ENCODE results near the gene FAM163B. TPM values are rescaled to one million over a fixed set of nuclear protein-coding genes. Genes with fewer than 3 reads are reported as not detected.

Gene FAM163B
- total RNA-seq, 4 donors from 2014 or later: 0.64 TPM; not detected in 3

DNA sequence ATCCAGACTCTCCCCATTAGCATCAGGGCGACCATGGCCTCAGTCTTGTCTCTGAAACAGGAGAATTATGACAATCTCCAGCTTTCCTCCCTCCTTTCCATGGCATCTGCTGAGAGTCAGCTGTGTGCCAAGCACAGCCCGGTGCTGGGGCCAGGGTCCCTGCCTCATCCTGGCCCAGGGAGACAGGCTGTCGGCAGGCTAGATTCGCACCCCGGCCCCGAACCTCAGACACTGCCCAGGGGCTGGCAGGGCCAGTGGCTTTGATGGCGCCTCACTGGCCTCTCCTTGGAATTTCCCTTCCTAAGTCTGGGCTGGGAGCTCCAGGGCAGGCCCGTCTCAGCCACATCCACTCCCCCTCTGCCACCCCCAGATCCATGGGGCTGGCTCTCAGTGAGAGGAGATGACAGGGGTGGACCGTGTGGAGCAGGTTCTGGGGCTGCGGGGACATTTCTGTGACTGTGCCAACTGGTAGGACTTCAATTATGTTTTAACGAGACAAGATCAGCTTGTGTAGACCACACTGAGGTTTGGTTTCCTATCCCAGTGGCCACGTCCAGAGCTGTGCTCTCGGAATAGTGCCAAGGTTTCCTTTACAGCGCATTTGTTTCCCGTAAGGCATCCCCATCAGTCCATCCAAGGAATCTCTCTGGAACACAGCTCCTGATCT is 15.5 kb downstream of the FAM163B start:
- Histone ChIP-seq H3K4me1 (no peaks in the 10 kb centered on the region), H3K4me3 (no peak overlapping the region), H3K9me3 (peaks cover 14% of the 10 kb centered on the region in 2 donors), H3K27me3 (peaks cover 3% of the 10 kb centered on the region), H3K36me3 (no peaks in the 10 kb centered on the region), H3K27ac (no peak overlapping the region)
- in situ Hi-C loops (cut with MboI; ENCODE audit: low pct_ligation_motif_present in 1 of 4, low pct_unique_long_range_greater_than_20kb in 1 of 4, low sequenced_read_pairs in 3 of 4): no loop called here
- intact Hi-C loops (cut with DNase I; ENCODE audit: low total_unique reads): no loop called here
- no peak for DNase-seq
- WGBS, 2 donors (ENCODE audit: low coverage in 1 of 2): 74% methylated on average over 15 of the region's 15 CpGs; no CpG with 5 or more reads in 1 of the 2 donors
- TF ChIP-seq EP300 (IDR thresholded peaks at IDR 0.05; ENCODE audit: low read depth) (no peak), POLR2A (IDR thresholded peaks at IDR 0.05) (no peak), POLR2AphosphoS5 (IDR thresholded peaks at IDR 0.05) (no peak)
- TF ChIP-seq, protein P1, sequence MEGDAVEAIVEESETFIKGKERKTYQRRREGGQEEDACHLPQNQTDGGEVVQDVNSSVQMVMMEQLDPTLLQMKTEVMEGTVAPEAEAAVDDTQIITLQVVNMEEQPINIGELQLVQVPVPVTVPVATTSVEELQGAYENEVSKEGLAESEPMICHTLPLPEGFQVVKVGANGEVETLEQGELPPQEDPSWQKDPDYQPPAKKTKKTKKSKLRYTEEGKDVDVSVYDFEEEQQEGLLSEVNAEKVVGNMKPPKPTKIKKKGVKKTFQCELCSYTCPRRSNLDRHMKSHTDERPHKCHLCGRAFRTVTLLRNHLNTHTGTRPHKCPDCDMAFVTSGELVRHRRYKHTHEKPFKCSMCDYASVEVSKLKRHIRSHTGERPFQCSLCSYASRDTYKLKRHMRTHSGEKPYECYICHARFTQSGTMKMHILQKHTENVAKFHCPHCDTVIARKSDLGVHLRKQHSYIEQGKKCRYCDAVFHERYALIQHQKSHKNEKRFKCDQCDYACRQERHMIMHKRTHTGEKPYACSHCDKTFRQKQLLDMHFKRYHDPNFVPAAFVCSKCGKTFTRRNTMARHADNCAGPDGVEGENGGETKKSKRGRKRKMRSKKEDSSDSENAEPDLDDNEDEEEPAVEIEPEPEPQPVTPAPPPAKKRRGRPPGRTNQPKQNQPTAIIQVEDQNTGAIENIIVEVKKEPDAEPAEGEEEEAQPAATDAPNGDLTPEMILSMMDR (IDR thresholded peaks at IDR 0.05): no peak

DNA sequence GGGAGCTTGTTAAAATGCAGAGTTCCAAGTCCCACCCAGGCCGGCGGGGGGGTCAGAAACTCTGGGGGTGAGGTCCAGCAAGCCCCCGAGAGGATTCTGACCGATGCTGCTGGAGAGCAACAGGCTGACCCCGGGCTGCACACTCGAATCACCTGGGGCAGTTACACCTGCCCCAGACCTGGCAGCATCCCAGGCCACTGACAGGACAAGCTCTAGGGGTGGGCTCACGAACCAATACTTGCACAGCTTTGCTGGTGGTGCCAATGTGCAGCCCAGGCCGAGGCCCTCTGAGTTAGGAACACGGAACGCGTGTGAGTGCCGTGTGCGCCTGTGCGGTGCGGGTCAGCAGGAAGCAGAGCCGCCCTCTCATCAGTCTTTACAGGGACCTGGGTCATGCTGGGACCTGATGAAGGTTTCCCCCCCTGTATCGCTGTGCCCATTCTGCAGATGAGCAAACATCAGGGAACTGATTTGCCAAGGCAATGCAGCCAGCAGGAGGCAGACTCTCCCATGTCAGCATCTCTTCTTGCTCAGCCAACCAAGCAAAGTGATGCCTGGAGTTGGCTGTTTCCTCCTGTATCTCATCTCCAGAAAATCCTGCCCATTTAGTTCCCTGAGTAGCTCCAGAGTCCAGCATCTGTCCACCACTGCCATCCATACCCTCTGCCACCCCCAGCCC is 16.3 kb downstream of the FAM163B start:
- WGBS, 2 donors (ENCODE audit: low coverage in 1 of 2): 79% methylated on average over 16 of the region's 17 CpGs; no CpG with 5 or more reads in 1 of the 2 donors
- in situ Hi-C loops (cut with MboI; ENCODE audit: low pct_ligation_motif_present in 1 of 4, low pct_unique_long_range_greater_than_20kb in 1 of 4, low sequenced_read_pairs in 3 of 4) (no loop called here), intact Hi-C loops (cut with DNase I; ENCODE audit: low total_unique reads) (no loop called here)

DNA sequence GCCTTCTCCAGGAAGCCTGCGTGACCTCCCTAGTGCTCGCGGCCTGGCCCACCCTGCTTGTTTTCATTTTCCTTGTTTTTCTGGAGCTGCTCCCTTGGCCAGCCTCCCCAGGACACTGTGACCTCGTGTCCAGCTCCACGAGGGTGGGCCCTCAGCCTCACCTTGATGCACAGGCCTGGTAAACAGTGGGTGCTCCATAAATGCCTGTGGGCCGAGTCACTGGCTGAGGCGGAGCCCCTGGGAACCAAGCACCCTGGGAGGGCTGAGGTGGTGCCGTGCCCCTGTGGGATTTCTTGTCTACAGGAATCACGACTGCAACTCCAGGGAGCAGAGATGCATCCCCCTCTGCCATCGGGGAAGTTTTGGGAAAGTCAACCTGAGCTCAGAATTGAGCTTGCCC is 17.2 kb downstream of the FAM163B start:
- no peaks in the 10 kb centered on the region for H3K36me3 ChIP-seq
- peaks cover 2% of the 10 kb centered on the region in 2 donors for H3K9me3 ChIP-seq
- in situ Hi-C loops (cut with MboI; ENCODE audit: low pct_ligation_motif_present in 1 of 4, low pct_unique_long_range_greater_than_20kb in 1 of 4, low sequenced_read_pairs in 3 of 4) (no loop called here), intact Hi-C loops (cut with DNase I; ENCODE audit: low total_unique reads) (no loop called here)
- WGBS, 2 donors (ENCODE audit: low coverage in 1 of 2): 48% methylated on average over 7 of the region's 10 CpGs; no CpG with 5 or more reads in 1 of the 2 donors
- H3K4me3 ChIP-seq: no peak overlapping the region
- DNase-seq: no peak
- no peaks in the 10 kb centered on the region for H3K4me1 ChIP-seq
- TF ChIP-seq EP300 (IDR thresholded peaks at IDR 0.05; ENCODE audit: low read depth): no peak
- TF ChIP-seq POLR2AphosphoS5 (IDR thresholded peaks at IDR 0.05): no peak
- no peak for TF ChIP-seq POLR2A (IDR thresholded peaks at IDR 0.05)
- TF ChIP-seq, protein P1 (IDR thresholded peaks at IDR 0.05): no peak
- H3K27ac ChIP-seq: no peak overlapping the region
- H3K27me3 ChIP-seq: peaks cover 3% of the 10 kb centered on the region

More for the DNA sequence above, 16.3 kb downstream of the FAM163B start:
- TF ChIP-seq, protein P1 (IDR thresholded peaks at IDR 0.05): no peak
- no peak for TF ChIP-seq EP300 (IDR thresholded peaks at IDR 0.05; ENCODE audit: low read depth)
- no peak for TF ChIP-seq POLR2AphosphoS5 (IDR thresholded peaks at IDR 0.05)
- no peak for TF ChIP-seq POLR2A (IDR thresholded peaks at IDR 0.05)
- Histone ChIP-seq H3K4me1 (no peaks in the 10 kb centered on the region), H3K27ac (no peak overlapping the region), H3K27me3 (peaks cover 3% of the 10 kb centered on the region), H3K9me3 (peaks cover 11% of the 10 kb centered on the region in 2 donors), H3K4me3 (no peak overlapping the region), H3K36me3 (no peaks in the 10 kb centered on the region)
- no peak for DNase-seq

DNA sequence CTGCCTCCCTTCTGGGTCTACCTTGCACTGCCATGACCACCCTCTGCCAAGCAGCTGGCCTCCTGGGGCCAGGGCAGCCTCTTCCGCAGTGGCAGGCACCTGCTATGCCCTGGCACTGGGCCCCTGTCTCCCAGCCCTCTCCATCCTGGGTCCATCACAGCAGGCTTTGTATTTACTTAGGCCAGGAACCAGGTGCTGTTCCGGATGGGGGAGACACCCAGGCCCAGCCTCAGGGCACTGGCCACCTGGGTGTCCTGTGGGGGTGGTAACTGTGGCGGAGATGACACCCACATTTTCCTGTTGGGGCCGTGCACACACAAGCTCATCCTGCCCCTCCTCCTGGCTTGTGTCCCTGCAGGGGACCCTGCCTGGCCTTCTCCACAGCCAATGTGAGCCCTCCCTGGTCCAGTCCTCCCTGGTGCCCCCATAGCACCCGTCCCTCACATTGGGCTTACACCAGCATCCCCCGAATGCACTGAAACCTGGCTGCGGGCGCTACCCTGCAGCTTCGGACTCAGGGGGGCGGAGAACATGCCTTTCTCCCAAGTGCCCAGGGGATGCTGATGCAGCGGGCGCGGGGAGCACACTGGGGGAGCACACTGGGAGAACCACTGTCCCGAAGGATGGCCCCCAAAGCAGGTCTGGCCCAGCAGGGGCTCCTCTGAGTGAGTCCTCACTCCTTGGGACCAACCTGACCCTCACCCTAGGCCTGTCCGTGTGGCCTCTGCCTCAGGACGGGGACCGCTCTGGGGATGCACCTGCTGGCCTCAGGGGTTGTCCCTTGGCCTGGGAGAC is 17.9 kb downstream of the FAM163B start:
- DNase-seq: no peak
- TF ChIP-seq POLR2A (IDR thresholded peaks at IDR 0.05): no peak
- no peak for TF ChIP-seq POLR2AphosphoS5 (IDR thresholded peaks at IDR 0.05)
- TF ChIP-seq EP300 (IDR thresholded peaks at IDR 0.05; ENCODE audit: low read depth): no peak
- TF ChIP-seq, protein P1 (IDR thresholded peaks at IDR 0.05): no peak
- no peaks in the 10 kb centered on the region for H3K9me3 ChIP-seq
- intact Hi-C loops (cut with DNase I; ENCODE audit: low total_unique reads): no loop called here
- H3K36me3 ChIP-seq: no peaks in the 10 kb centered on the region
- WGBS, 2 donors (ENCODE audit: low coverage in 1 of 2): 79% methylated on average over 12 of the region's 17 CpGs; no CpG with 5 or more reads in 1 of the 2 donors
- in situ Hi-C loops (cut with MboI; ENCODE audit: low pct_ligation_motif_present in 1 of 4, low pct_unique_long_range_greater_than_20kb in 1 of 4, low sequenced_read_pairs in 3 of 4): no loop called here
- no peak overlapping the region for H3K4me3 ChIP-seq
- H3K4me1 ChIP-seq: peaks cover 0 to under 1% (median 0%) of the 10 kb centered on the region in 4 donors
- H3K27ac ChIP-seq: no peak overlapping the region
- peaks cover 7% of the 10 kb centered on the region for H3K27me3 ChIP-seq

Measured in transverse colon (tissue), 4 donors.